K562 (cell line): ENCODE measurements around the gene SPEM1. TPM values are rescaled to one million over a fixed set of nuclear protein-coding genes. Genes with fewer than 3 reads are reported as not detected.

Source experiments
- ATF6 ChIP-seq: sonication (generic); formaldehyde crosslinking; IDR thresholded peaks from 2 replicates; pipeline ENCODE4 v1.4.0; 2020; ENCODE audit warnings: mild to moderate bottlenecking, missing genetic modification reagents
- CTCFL ChIP-seq: IDR thresholded peaks from 2 replicates; pipeline ENCODE4 v1.6.1; 2011; ENCODE audit warnings: borderline replicate concordance, low read depth, mild to moderate bottlenecking, moderate library complexity, low read length; ENCODE audit not compliant: insufficient read depth, poor library complexity, severe bottlenecking
- HINFP ChIP-seq: fragments of 450-650 bp; conservative IDR thresholded peaks from 2 replicates; pipeline ENCODE4 v1.6.1; 2016; ENCODE audit warnings: missing genetic modification characterization, low read depth, mild to moderate bottlenecking, control low read depth, missing compliant biosample characterization
- NFATC3 ChIP-seq: fragments of 450-650 bp; IDR thresholded peaks from 2 replicates; pipeline ENCODE4 v1.6.1; 2017; ENCODE audit warnings: mild to moderate bottlenecking
- REST ChIP-seq, 2 experiments: fragments of 450-650 bp; formaldehyde crosslinking in 1 of 2; IDR thresholded peaks; 2 replicates each; pipeline versions ENCODE4 v1.4.0 to v1.6.1; 2014 to 2020; ENCODE audit warnings: mild to moderate bottlenecking in 2 of 2, borderline replicate concordance in 1 of 2, low read depth in 1 of 2
- ZHX1 ChIP-seq: fragments of 150-350 bp; conservative IDR thresholded peaks from 2 replicates; pipeline ENCODE4 v1.6.1; 2014; ENCODE audit warnings: low read length
- ZNF586 ChIP-seq: fragments of 450-650 bp; formaldehyde crosslinking; conservative IDR thresholded peaks from 2 replicates; pipeline ENCODE4 v1.4.0; 2020; ENCODE audit warnings: mild to moderate bottlenecking, moderate library complexity
- polyA plus RNA-seq, 8 experiments: library from polyadenylated mRNA; depleted of rRNA in 4 of 8; stranded (reverse) in 5 of 8; unstranded in 3 of 8; fragments of >200 nt; fragmentation: Nextera tagmentation in 2 of 8; fragmentation: Illumina TruSeq in 1 of 8; extraction: Ambion mirVana in 2 of 8; extraction: Trizol in 1 of 8; gene quantifications; 2 replicates each; pipeline versions ENCODE4 v1.2.1 to v1.2.3, GENCODE V29; 2011 to 2014; ENCODE audit warnings: inconsistent platforms in 1 of 8, missing spikeins in 1 of 8
- total RNA-seq, 7 experiments: library from RNA; depleted of rRNA in 6 of 7; stranded (reverse); fragments of >200 nt in 6 of 7; fragmentation: Illumina TruSeq in 2 of 7; extraction: Trizol in 2 of 7; gene quantifications; 2 replicates each; pipeline versions ENCODE4 v1.2.1 to v1.2.3, GENCODE V29; 2011 to 2021; ENCODE audit warnings: low replicate concordance in 1 of 7

Gene SPEM1
- total and polyA plus RNA-seq, 9 of the 15 experiments (the other 6 are each of a cell fraction or from before 2014, with no cell fraction given) = not detected

GRCh38 chr17:7435676-7436555 lies 15.8 kb downstream of the SPEM1 start (continued):
- TF ChIP-seq REST (IDR thresholded peaks at IDR 0.05; ENCODE audit: borderline replicate concordance) = no peak
- TF ChIP-seq REST (CRISPR knock-in tag; IDR thresholded peaks at IDR 0.05; ENCODE audit: low read depth) = no peak
- TF ChIP-seq ZHX1 = no peak
- TF ChIP-seq ATF6 (CRISPR knock-in tag) = 0 out of 2 replicates have a peak, but pooled peaks have one; percentile 58
- TF ChIP-seq HINFP = no peak
- TF ChIP-seq CTCFL = peak; percentile 71
- TF ChIP-seq NFATC3 = no peak
- TF ChIP-seq ZNF586 (CRISPR knock-in tag) = no peak
